K562 (cell line): ENCODE measurements around the gene MARCHF7. TPM values are rescaled to one million over a fixed set of nuclear protein-coding genes. Genes with fewer than 3 reads are reported as not detected.

Experiments
- ATAC-seq: fragments of 200-7000 bp; cut with Tn5 transposase; 3 replicates; pipeline ENCODE4 v1.9.1; 2020; ENCODE audit warnings: moderate library complexity
- BruUV-seq: library from RNA; stranded (reverse); fragments of 400-500 nt; replicated peaks from 2 replicates; lab custom pipeline; 2021; lab: Mats Ljungman, UMichigan
- CTCF ChIA-PET: fragments of 300-600 bp; formaldehyde crosslinking; extraction: SDS; loops from one replicate; lab custom pipeline; 2021; ENCODE audit warnings: low intra/inter-chr PET ratio; lab: Yijun Ruan, JAX
- POLR2A ChIA-PET: fragments of 300-600, 350-650 bp; sonication (Branson Sonifier 250); formaldehyde crosslinking; extraction: SDS; loops from one replicate; lab custom pipeline; 2021; ENCODE audit warnings: antibody characterized with exemption, inconsistent platforms; lab: Yijun Ruan, JAX
- DNase-seq, 4 experiments: peaks; one replicate each; pipeline versions ENCODE4 v3.0.0 to v3.0.0-alpha.2; 2011 to 2018; ENCODE audit warnings: low spot score in 3 of 4, mixed read lengths in 3 of 4; ENCODE audit errors: extremely low read depth in 1 of 4
- FAIRE-seq: peaks from 2 replicates; lab custom pipeline; 2011; peaks lifted over from hg19 to GRCh38; lab: Jason Lieb, UNC
- H2AFZ ChIP-seq: 2 replicates; pipeline ENCODE4 v1.6.0; 2011; ENCODE audit warnings: low read depth, low read length, control low read depth, inconsistent platforms
- H3K27ac ChIP-seq: fragments of 200-600 bp; 3 replicates; pipeline ENCODE4 v1.8.0; 2011; ENCODE audit warnings: low read depth, mild to moderate bottlenecking, control low read depth, inconsistent platforms, low read length, moderate library complexity, mixed read lengths; ENCODE audit errors: extremely low read depth
- H3K27me3 ChIP-seq, 2 experiments: fragments of 300-600 bp in 1 of 2; 2 replicates in 1 of 2; 3 replicates in 1 of 2; pipeline versions ENCODE4 v1.6.0 to v1.8.0; 2011; ENCODE audit warnings: inconsistent platforms in 2 of 2, low read length in 2 of 2, mild to moderate bottlenecking in 1 of 2, mixed read lengths in 1 of 2, moderate library complexity in 1 of 2; ENCODE audit not compliant: control insufficient read depth in 2 of 2, insufficient read depth in 2 of 2
- H3K36me3 ChIP-seq: fragments of 300-600 bp; 3 replicates; pipeline ENCODE4 v1.8.0; 2011; ENCODE audit warnings: mild to moderate bottlenecking, low read length, inconsistent platforms; ENCODE audit not compliant: control insufficient read depth, insufficient read depth
- H3K4me1 ChIP-seq, 2 experiments: fragments of 200-600 bp in 1 of 2; replicated peaks in 1 of 2; 2 replicates in 1 of 2; 3 replicates in 1 of 2; pipeline versions ENCODE4 v1.5.1 to v1.8.0; 2011; ENCODE audit warnings: inconsistent platforms in 2 of 2, low read length in 2 of 2, mild to moderate bottlenecking in 1 of 2, mixed read lengths in 1 of 2, moderate library complexity in 1 of 2; ENCODE audit not compliant: control insufficient read depth in 2 of 2, insufficient read depth in 2 of 2
- H3K4me2 ChIP-seq: 2 replicates; pipeline ENCODE4 v1.6.1; 2011; ENCODE audit warnings: low read length, control low read depth, inconsistent platforms, mixed read lengths; ENCODE audit not compliant: insufficient read depth
- H3K4me3 ChIP-seq: fragments of 200-600 bp; sonication (generic), shearing (Covaris generic); 2 replicates; pipeline ENCODE4 v1.5.1; 2016; ENCODE audit warnings: control low read depth, inconsistent platforms
- H3K79me2 ChIP-seq: fragments of 200-600 bp; 3 replicates; pipeline ENCODE4 v1.8.0; 2011; ENCODE audit warnings: low read length, inconsistent platforms; ENCODE audit not compliant: control insufficient read depth, insufficient read depth
- H3K9ac ChIP-seq, 2 experiments: 2 replicates each; pipeline versions ENCODE4 v1.6.0 to v1.6.1; 2011; ENCODE audit warnings: low read depth in 2 of 2, low read length in 2 of 2, control low read depth in 1 of 2, inconsistent platforms in 1 of 2, mild to moderate bottlenecking in 1 of 2, mixed read lengths in 1 of 2; ENCODE audit not compliant: insufficient read depth in 1 of 2
- H3K9me1 ChIP-seq: one replicate; pipeline ENCODE4 v1.6.0; 2011; ENCODE audit warnings: inconsistent platforms, mild to moderate bottlenecking, low read length, moderate library complexity; ENCODE audit not compliant: control insufficient read depth, insufficient read depth
- H3K9me3 ChIP-seq: replicated peaks from 2 replicates; pipeline ENCODE4 v1.5.1; 2011; ENCODE audit warnings: low read depth, low read length, inconsistent platforms; ENCODE audit not compliant: control insufficient read depth, insufficient read depth
- H4K20me1 ChIP-seq: replicated peaks from 2 replicates; pipeline ENCODE4 v1.6.1; 2011; ENCODE audit warnings: low read length, inconsistent platforms, mixed read lengths; ENCODE audit not compliant: control insufficient read depth, insufficient read depth
- CBX2 ChIP-seq: fragments of 200-600 bp; sonication (generic); IDR thresholded peaks from one replicate; pipeline ENCODE4 v1.6.1; 2012; ENCODE audit warnings: mild to moderate bottlenecking, low read length, inconsistent platforms; ENCODE audit not compliant: insufficient read depth, poor library complexity, severe bottlenecking
- SMARCE1 ChIP-seq: fragments of 450-650 bp; IDR thresholded peaks from 2 replicates; pipeline ENCODE4 v1.7.1; 2016; ENCODE audit warnings: mild to moderate bottlenecking
- XRCC5 ChIP-seq: fragments of 200-400 bp; formaldehyde crosslinking; IDR thresholded peaks from 2 replicates; pipeline ENCODE4 v1.6.1; 2017; ENCODE audit warnings: low read depth, mild to moderate bottlenecking, low read length
- in situ Hi-C: fragments of 300-500 bp; cut with MboI; formaldehyde crosslinking; loops from 4 replicates; pipeline ENCODE4 v1.15.0; 2018; ENCODE audit warnings: inconsistent platforms, mixed read lengths
- intact Hi-C: fragments of 100-400 bp; cut with micrococcal nuclease; formaldehyde crosslinking; loops from 2 replicates; pipeline ENCODE4 v1.14.2; 2022
- polyA plus RNA-seq, 8 experiments: library from polyadenylated mRNA; depleted of rRNA in 4 of 8; stranded (reverse) in 5 of 8; unstranded in 3 of 8; fragments of >200 nt; fragmentation: Nextera tagmentation in 2 of 8; fragmentation: Illumina TruSeq in 1 of 8; extraction: Ambion mirVana in 2 of 8; extraction: Trizol in 1 of 8; gene quantifications; 2 replicates each; pipeline versions ENCODE4 v1.2.1 to v1.2.3, GENCODE V29; 2011 to 2014; ENCODE audit warnings: inconsistent platforms in 1 of 8, missing spikeins in 1 of 8
- total RNA-seq, 7 experiments: library from RNA; depleted of rRNA in 6 of 7; stranded (reverse); fragments of >200 nt in 6 of 7; fragmentation: Illumina TruSeq in 2 of 7; extraction: Trizol in 2 of 7; gene quantifications; 2 replicates each; pipeline versions ENCODE4 v1.2.1 to v1.2.3, GENCODE V29; 2011 to 2021; ENCODE audit warnings: low replicate concordance in 1 of 7
- TF ChIP-seq, protein P1 (sequence below): fragments of 450-650 bp; IDR thresholded peaks from 2 replicates; pipeline ENCODE4 v1.7.1; 2018; ENCODE audit warnings: mild to moderate bottlenecking, low read depth; ENCODE audit not compliant: partially characterized antibody
- TF ChIP-seq, protein P2 (sequence below), 2 experiments: fragments of 450-650 bp; formaldehyde crosslinking in 1 of 2; IDR thresholded peaks; 2 replicates each; pipeline versions ENCODE4 v1.4.0 to v1.6.1; 2014 to 2020; ENCODE audit warnings: mild to moderate bottlenecking in 2 of 2, borderline replicate concordance in 1 of 2, low read depth in 1 of 2

Gene MARCHF7
- total and polyA plus RNA-seq, 9 of the 15 experiments (the other 6 are each of a cell fraction or from before 2014, with no cell fraction given) = 58.2 to 137 (median 86.7) TPM

GRCh38 chr2:159759577-159759976 is 47.3 kb downstream of the MARCHF7 start (continued):
- TF ChIP-seq SMARCE1 = no peak
- TF ChIP-seq, protein P1, sequence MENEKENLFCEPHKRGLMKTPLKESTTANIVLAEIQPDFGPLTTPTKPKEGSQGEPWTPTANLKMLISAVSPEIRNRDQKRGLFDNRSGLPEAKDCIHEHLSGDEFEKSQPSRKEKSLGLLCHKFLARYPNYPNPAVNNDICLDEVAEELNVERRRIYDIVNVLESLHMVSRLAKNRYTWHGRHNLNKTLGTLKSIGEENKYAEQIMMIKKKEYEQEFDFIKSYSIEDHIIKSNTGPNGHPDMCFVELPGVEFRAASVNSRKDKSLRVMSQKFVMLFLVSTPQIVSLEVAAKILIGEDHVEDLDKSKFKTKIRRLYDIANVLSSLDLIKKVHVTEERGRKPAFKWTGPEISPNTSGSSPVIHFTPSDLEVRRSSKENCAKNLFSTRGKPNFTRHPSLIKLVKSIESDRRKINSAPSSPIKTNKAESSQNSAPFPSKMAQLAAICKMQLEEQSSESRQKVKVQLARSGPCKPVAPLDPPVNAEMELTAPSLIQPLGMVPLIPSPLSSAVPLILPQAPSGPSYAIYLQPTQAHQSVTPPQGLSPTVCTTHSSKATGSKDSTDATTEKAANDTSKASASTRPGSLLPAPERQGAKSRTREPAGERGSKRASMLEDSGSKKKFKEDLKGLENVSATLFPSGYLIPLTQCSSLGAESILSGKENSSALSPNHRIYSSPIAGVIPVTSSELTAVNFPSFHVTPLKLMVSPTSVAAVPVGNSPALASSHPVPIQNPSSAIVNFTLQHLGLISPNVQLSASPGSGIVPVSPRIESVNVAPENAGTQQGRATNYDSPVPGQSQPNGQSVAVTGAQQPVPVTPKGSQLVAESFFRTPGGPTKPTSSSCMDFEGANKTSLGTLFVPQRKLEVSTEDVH = no peak

GRCh38 chr2:159760326-159760725 is 48.0 kb downstream of the MARCHF7 start:
- H2AFZ ChIP-seq = no peak overlapping the region
- peaks cover 94% of the 10 kb centered on the region for H3K36me3 ChIP-seq
- no peak for ATAC-seq
- CTCF ChIA-PET = no interaction called here
- H3K79me2 ChIP-seq = peaks cover 11% of the 10 kb centered on the region
- no peak overlapping the region for H3K4me2 ChIP-seq
- H3K9me1 ChIP-seq = no peaks in the 10 kb centered on the region
- POLR2A ChIA-PET = interaction anchor here (0.6 kb wide), 1 partner anchor 361 kb away, joined by 3 read pairs; no protein-coding TSS in a partner anchor
- H3K4me1 ChIP-seq = no peaks in the 10 kb centered on the region
- H3K9ac ChIP-seq = no peak overlapping the region
- no TSS peak for BruUV-seq
- no peaks in the 10 kb centered on the region for H3K9me3 ChIP-seq
- FAIRE-seq = no peak
- intact Hi-C loops = no loop called here
- in situ Hi-C loops = no loop called here
- no peaks in the 10 kb centered on the region for H4K20me1 ChIP-seq
- no peak for DNase-seq
- H3K27me3 ChIP-seq = no peaks in the 10 kb centered on the region
- no peak overlapping the region for H3K27ac ChIP-seq
- no peak overlapping the region for H3K4me3 ChIP-seq
- TF ChIP-seq, protein P2, sequence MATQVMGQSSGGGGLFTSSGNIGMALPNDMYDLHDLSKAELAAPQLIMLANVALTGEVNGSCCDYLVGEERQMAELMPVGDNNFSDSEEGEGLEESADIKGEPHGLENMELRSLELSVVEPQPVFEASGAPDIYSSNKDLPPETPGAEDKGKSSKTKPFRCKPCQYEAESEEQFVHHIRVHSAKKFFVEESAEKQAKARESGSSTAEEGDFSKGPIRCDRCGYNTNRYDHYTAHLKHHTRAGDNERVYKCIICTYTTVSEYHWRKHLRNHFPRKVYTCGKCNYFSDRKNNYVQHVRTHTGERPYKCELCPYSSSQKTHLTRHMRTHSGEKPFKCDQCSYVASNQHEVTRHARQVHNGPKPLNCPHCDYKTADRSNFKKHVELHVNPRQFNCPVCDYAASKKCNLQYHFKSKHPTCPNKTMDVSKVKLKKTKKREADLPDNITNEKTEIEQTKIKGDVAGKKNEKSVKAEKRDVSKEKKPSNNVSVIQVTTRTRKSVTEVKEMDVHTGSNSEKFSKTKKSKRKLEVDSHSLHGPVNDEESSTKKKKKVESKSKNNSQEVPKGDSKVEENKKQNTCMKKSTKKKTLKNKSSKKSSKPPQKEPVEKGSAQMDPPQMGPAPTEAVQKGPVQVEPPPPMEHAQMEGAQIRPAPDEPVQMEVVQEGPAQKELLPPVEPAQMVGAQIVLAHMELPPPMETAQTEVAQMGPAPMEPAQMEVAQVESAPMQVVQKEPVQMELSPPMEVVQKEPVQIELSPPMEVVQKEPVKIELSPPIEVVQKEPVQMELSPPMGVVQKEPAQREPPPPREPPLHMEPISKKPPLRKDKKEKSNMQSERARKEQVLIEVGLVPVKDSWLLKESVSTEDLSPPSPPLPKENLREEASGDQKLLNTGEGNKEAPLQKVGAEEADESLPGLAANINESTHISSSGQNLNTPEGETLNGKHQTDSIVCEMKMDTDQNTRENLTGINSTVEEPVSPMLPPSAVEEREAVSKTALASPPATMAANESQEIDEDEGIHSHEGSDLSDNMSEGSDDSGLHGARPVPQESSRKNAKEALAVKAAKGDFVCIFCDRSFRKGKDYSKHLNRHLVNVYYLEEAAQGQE (IDR thresholded peaks at IDR 0.05; ENCODE audit: borderline replicate concordance) = no peak
- TF ChIP-seq, protein P2 (CRISPR knock-in tag; IDR thresholded peaks at IDR 0.05; ENCODE audit: low read depth) = no peak
- TF ChIP-seq XRCC5 (no peak), CBX2 (no peak)
